ENCODE measurements around the gene AK8.

The AK8 gene

DNA sequence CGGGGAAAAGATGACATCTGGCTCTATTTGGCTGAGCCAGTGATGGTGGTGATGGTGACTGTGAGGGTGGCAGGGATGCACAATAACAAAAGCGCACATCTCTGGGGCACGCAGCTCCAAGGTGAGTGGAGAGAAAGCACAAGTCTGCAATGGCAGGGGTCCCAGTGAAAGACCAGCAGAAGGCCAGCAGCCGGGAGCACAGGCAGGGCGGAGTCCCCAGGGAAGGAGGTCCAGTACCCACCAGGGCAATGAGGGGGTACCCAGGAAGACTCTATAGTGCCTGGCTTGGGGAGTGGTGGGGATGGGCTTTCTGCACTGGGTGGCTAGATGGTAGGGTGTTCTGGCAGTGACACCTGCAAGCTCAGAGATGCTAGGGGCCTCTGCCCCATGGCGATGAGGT is 69.4 kb downstream of the AK8 start:
- DNase-seq = no peak
- Histone ChIP-seq H3K4me1 (no peaks in the 10 kb centered on the region), H3K27me3 (no peaks in the 10 kb centered on the region), H3K4me3 (ENCODE audit: low read depth, low read length) (no peak overlapping the region), H3K9me3 (no peaks in the 10 kb centered on the region), H3K36me3 (no peaks in the 10 kb centered on the region)
- TF ChIP-seq, protein P1, sequence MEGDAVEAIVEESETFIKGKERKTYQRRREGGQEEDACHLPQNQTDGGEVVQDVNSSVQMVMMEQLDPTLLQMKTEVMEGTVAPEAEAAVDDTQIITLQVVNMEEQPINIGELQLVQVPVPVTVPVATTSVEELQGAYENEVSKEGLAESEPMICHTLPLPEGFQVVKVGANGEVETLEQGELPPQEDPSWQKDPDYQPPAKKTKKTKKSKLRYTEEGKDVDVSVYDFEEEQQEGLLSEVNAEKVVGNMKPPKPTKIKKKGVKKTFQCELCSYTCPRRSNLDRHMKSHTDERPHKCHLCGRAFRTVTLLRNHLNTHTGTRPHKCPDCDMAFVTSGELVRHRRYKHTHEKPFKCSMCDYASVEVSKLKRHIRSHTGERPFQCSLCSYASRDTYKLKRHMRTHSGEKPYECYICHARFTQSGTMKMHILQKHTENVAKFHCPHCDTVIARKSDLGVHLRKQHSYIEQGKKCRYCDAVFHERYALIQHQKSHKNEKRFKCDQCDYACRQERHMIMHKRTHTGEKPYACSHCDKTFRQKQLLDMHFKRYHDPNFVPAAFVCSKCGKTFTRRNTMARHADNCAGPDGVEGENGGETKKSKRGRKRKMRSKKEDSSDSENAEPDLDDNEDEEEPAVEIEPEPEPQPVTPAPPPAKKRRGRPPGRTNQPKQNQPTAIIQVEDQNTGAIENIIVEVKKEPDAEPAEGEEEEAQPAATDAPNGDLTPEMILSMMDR (IDR thresholded peaks at IDR 0.05; ENCODE audit: low read depth, low read length) = no peak

DNA sequence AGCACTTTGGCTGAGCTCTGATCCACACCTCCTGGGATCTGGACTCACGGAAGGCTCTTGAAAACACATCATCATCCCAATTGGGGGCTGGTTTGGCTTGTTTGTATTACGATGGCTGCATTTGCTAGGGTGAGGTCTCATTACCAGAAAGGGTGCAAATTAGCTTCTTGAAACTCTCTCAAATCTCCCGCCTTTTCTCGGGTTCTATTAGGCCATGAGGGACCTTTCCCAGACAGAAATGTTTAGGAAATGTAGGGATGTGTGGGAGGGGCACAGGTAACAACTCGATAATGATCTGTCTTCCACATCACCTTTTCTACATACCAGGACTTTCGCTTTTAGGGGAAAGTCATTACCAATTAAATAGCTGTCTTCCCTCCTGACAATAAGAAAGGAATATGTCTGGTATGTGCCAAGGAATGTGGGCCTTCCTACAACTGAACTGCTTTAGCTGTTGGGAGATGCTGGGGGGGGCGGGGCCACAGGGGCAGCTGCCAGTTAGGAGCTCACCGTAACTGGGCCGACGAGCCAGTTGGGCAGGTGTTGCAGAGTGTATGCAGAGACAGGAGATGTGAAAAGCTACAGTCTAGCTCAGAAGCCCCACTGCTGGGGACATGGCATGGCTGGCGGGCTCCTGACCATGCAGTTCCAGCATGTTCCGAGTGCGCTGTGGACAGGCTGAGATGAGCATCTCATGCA is 71.2 kb downstream of the AK8 start:
- Histone ChIP-seq H3K4me3 (ENCODE audit: low read depth, low read length) (no peak overlapping the region), H3K4me1 (no peaks in the 10 kb centered on the region), H3K27me3 (no peaks in the 10 kb centered on the region), H3K9me3 (no peaks in the 10 kb centered on the region), H3K36me3 (no peaks in the 10 kb centered on the region)
- DNase-seq = no peak
- TF ChIP-seq, protein P1 (IDR thresholded peaks at IDR 0.05; ENCODE audit: low read depth, low read length) = no peak

DNA sequence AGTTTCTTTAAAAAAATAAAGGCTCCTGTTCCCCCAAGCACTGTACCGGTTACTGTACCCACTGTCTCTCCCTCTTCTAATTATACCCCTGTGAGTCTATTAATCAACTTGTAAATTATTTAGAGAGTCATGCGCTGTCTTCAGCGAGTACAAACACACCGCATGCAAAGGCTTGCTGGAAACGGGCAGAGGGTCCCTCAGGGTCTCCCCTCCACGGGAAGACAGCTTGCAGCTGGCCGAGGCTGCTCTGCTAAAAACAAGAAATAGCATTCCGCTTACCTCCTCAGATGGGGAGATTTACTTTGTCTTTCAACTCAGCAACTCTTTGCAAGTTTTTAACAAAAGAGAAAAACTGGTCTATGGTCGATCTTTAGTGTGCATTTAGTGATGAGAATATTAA is 71.8 kb downstream of the AK8 start:
- DNase-seq = no peak
- Histone ChIP-seq H3K9me3 (no peaks in the 10 kb centered on the region), H3K4me1 (no peaks in the 10 kb centered on the region), H3K27me3 (no peaks in the 10 kb centered on the region), H3K4me3 (ENCODE audit: low read depth, low read length) (no peak overlapping the region), H3K36me3 (no peaks in the 10 kb centered on the region)
- TF ChIP-seq, protein P1 (IDR thresholded peaks at IDR 0.05; ENCODE audit: low read depth, low read length) = no peak

DNA sequence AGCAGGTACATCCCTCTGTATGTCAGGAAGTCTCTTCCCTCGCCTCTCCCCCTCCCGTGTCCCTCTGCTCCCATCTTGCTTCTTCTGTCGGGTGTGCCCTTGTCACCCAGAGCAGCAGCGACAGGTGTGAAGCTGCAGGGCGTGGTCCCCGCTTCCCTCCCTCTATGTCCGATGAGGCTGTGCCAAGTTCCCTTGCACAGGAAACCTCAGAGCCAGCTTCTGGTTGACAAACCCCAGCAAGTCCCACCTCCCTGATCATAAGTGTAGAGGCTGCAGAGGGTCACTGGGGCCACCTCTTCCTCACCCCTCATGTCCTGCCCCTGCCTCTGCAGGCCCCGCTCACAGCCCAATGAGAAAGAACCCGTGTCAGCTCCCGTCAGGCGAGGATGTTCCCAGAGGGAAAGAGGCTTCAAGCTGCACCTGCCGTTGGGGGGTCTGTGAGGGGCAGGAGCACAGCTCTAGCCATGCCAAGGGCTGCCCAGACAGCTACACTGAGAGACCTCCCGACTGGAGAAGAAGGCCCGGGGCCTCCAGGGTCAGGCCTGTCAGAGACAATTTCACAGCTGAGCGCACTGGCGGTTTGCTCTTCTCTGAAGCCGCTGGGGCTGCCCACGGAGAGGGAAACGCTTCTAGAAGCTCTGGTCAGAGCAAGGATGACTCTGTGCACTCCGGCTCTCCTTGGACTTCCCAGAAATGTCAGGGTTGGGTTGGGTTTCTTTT is 73.3 kb downstream of the AK8 start:
- DNase-seq = peak; percentile 57
- Histone ChIP-seq H3K36me3 (no peaks in the 10 kb centered on the region), H3K9me3 (no peaks in the 10 kb centered on the region), H3K4me1 (peaks cover under 1% of the 10 kb centered on the region; the same call in 1 of the 2 replicates), H3K4me3 (ENCODE audit: low read depth, low read length) (no peak overlapping the region), H3K27me3 (no peaks in the 10 kb centered on the region)
- TF ChIP-seq, protein P1 (IDR thresholded peaks at IDR 0.05; ENCODE audit: low read depth, low read length) = no peak

DNA sequence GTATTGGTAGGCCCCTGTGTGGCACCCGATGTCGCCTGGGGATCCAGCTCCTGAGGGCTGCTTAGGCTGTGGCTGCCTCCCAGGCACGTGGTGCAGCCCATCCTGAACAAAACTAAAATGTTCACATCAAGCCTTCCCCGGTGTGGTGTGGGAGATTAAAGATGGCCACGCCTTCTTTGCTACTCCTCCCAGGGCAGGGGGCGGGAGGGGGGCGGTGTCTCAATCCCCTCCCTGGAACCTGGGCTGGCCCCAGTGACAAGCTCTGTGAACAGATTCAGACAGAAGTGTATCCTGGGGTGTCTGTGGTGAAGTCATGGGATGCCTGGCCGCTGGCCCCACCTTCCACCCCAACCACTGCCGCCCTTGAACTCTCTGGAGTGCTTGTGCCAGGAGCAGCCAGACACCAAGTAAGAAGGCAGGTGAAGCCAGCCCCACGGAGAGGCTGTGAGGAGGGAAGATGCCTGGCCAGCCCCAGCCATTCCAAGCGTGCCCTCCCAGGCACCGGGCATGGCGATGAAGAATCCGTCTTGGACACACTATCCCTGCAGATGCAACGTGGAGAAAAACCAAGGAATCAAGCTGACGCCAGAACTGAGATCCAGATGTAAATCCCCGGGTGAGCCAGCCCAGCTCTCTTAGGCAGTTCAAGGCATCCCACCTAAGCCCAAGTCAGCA is 75.8 kb downstream of the AK8 start:
- TF ChIP-seq, protein P1 (IDR thresholded peaks at IDR 0.05; ENCODE audit: low read depth, low read length) = no peak
- DNase-seq = no peak
- H3K27me3 ChIP-seq = no peaks in the 10 kb centered on the region

More for the DNA sequence above, 75.8 kb downstream of the AK8 start:
- Histone ChIP-seq H3K9me3 (no peaks in the 10 kb centered on the region), H3K4me1 (peaks cover 16% of the 10 kb centered on the region), H3K36me3 (no peaks in the 10 kb centered on the region), H3K4me3 (ENCODE audit: low read depth, low read length) (no peak overlapping the region)
